Activated CD4-positive, alpha-beta T cell treated with anti-CD3 and anti-CD28 coated beads, Interleukin-2, amount 10 ng/mL, durations not matched to agents 7 days and 5 days (primary cell): ENCODE measurements around the gene STXBP6. TPM values are rescaled to one million over a fixed set of nuclear protein-coding genes. Genes with fewer than 3 reads are reported as not detected.

Experiments used
- CTCF ChIA-PET: fragments of 350-600 bp; sonication (Branson Sonifier 250); formaldehyde crosslinking; loops from one replicate; lab custom pipeline; 2021; ENCODE audit warnings: antibody characterized with exemption; lab: Charles Lee
- POLR2A ChIA-PET: fragments of 350-600 bp; sonication (Branson Sonifier 250); formaldehyde crosslinking; loops from one replicate; lab custom pipeline; 2021; ENCODE audit warnings: antibody characterized with exemption; lab: Charles Lee
- DNase-seq: peaks from one replicate; pipeline ENCODE4 v3.0.0-alpha.2; 2020
- H3K27ac Mint-ChIP-seq: one replicate; pipeline ENCODE4 v1.8.0; 2021; ENCODE audit warnings: mild to moderate bottlenecking, moderate library complexity, mixed read lengths
- H3K27me3 Mint-ChIP-seq: one replicate; pipeline ENCODE4 v1.8.0; 2021; ENCODE audit warnings: mixed read lengths
- H3K36me3 Mint-ChIP-seq: one replicate; pipeline ENCODE4 v1.8.0; 2021; ENCODE audit warnings: low read depth, mixed read lengths
- H3K4me1 Mint-ChIP-seq: one replicate; pipeline ENCODE4 v1.8.0; 2021; ENCODE audit warnings: mixed read lengths
- H3K4me3 Mint-ChIP-seq: one replicate; pipeline ENCODE4 v1.8.0; 2021; ENCODE audit warnings: mild to moderate bottlenecking, moderate library complexity, mixed read lengths
- H3K9me3 Mint-ChIP-seq: one replicate; pipeline ENCODE4 v1.8.0; 2021; ENCODE audit warnings: mixed read lengths
- total RNA-seq, 2 experiments: library from RNA; stranded (reverse); gene quantifications; one replicate each; pipeline ENCODE4 v1.2.3, GENCODE V29; 2021

STXBP6 gene
- total RNA-seq, 2 experiments from 2014 or later = not detected

DNA sequence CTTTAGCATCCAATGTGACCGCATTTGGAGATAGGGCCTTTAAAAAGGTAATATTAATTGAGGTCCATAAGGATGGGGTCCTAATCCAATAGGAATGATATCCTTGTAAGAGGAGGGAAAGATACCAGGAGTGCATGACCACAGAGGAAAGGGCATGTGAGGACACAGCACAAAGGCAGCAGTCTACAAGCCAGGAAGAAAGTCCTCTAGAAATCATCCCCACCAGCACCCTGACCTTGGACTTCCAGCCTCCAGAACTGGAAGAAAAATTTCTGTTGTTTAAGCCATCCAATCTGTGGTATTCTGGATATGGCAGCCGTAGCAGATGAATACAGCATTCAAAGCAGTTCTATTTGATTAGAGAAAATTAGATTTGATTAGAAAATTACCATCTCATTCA is 145.4 kb downstream of the STXBP6 start:
- no peak overlapping the region for H3K27ac Mint-ChIP-seq
- H3K27me3 Mint-ChIP-seq = peaks cover 24% of the 10 kb centered on the region
- DNase-seq = no peak
- H3K36me3 Mint-ChIP-seq = no peaks in the 10 kb centered on the region
- no peaks in the 10 kb centered on the region for H3K9me3 Mint-ChIP-seq
- ChIA-PET POLR2A (no interaction called here), CTCF (no interaction called here)
- H3K4me3 Mint-ChIP-seq = no peak overlapping the region
- no peaks in the 10 kb centered on the region for H3K4me1 Mint-ChIP-seq

DNA sequence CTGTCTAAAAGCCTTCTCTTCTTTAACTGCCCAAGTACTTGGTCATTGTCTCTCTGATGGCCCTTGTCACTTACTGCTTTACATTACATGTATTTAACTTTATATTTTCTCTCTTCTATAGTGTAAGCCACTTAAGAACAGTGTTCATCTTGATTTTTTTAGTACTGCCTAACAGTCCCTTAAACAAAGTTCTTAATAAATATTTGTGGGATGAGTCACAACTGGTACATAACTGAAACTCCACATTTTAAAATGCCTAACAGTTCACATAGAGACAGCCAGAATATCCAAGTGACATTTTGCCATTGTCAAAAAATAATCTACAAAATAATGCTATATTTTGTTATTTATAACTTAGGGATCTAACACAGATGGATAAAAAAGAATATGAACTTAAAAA is 146.6 kb downstream of the STXBP6 start:
- DNase-seq = no peak
- Mint-ChIP-seq H3K36me3 (no peaks in the 10 kb centered on the region), H3K4me3 (no peak overlapping the region), H3K9me3 (no peaks in the 10 kb centered on the region), H3K27ac (no peak overlapping the region), H3K4me1 (no peaks in the 10 kb centered on the region), H3K27me3 (peaks cover 24% of the 10 kb centered on the region)
- CTCF ChIA-PET = no interaction called here
- POLR2A ChIA-PET = no interaction called here

DNA sequence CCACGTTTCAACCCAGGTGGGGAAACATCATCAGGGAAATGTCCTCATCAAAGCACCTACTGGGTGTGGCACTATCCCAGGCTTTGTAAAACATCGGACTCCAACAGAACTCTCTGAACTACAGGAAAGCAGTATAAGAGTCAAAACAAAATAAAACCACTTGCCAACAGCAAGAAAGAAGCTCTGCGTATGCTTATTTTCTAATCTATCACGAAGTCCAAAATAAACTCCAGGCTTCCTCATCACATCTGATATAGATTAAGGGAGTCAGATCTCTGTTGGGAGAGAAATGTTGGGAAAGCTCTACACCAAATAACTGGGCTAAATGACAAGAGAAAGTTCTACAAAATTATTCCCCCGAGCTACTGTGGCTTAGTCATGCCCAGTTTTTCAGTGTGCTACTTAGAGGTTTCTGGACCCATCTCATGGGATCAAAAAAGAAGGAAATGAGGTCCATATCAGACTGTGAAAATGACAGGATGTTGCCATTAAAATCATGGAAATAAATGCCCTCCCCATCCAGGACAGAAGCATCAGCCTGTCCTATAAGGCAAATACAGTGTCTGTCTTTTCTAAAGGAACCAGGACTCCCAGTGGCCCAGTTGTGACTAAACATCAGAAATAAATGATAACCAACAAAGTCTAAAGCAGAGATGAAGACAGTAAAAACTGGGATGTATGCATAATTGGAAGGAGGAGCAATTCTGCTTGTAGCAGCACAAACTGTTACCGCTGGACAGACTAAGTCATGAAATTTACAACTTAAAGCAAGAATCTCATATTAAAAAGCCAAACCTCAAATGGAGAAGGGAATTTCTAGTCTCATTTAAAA is 149.5 kb downstream of the STXBP6 start:
- no peak for DNase-seq
- POLR2A ChIA-PET = no interaction called here
- Mint-ChIP-seq H3K36me3 (no peaks in the 10 kb centered on the region), H3K27ac (no peak overlapping the region), H3K4me3 (no peak overlapping the region), H3K9me3 (no peaks in the 10 kb centered on the region), H3K27me3 (peaks cover 11% of the 10 kb centered on the region), H3K4me1 (no peaks in the 10 kb centered on the region)
- CTCF ChIA-PET = no interaction called here

DNA sequence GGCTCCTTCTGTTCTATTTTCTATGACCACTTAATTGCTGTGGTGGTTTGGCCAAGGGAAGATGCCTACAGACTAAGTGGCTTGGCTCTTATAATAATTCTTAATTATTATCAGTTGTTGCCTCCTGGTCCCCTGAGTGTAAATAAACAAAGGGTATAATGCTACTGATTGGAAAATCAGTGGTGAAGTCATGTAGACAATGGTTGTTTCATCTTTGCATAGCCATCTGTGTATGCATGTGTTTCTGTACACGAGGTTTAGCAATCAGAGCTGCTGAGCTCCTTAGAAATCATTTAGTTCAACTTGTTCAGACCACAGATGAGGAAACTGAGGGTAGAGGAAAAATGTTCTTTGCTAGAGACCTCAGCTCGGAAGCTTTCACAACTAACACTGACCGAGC is 152.2 kb downstream of the STXBP6 start:
- no peak overlapping the region for H3K4me3 Mint-ChIP-seq
- ChIA-PET POLR2A (no interaction called here), CTCF (no interaction called here)
- no peak for DNase-seq
- H3K27ac Mint-ChIP-seq = no peak overlapping the region
- H3K27me3 Mint-ChIP-seq = peaks cover 8% of the 10 kb centered on the region
- no peaks in the 10 kb centered on the region for H3K4me1 Mint-ChIP-seq
- H3K36me3 Mint-ChIP-seq = no peaks in the 10 kb centered on the region
- no peaks in the 10 kb centered on the region for H3K9me3 Mint-ChIP-seq

DNA sequence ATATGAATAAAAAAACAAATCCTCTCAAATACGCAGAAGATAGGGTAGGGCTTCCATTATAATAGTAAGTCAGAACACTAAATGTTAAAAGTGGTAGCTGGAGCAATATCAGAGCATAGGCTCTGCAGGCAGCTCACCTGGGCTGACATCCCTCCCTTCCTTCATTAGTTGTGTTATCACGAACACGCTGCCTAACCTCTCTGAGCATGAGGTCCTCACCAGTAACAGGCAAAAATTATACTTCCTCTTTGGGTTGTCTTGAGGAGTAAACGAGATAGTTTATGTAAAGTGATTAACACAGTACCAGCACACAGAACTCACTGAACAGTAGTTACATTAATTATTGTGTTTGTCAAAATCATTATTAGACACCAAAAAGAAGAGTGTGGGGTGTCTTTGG is 154.3 kb downstream of the STXBP6 start:
- ChIA-PET CTCF (no interaction called here), POLR2A (no interaction called here)
- H3K27me3 Mint-ChIP-seq = no peaks in the 10 kb centered on the region
- H3K36me3 Mint-ChIP-seq = no peaks in the 10 kb centered on the region
- no peaks in the 10 kb centered on the region for H3K4me1 Mint-ChIP-seq
- no peak overlapping the region for H3K27ac Mint-ChIP-seq
- H3K9me3 Mint-ChIP-seq = no peaks in the 10 kb centered on the region
- H3K4me3 Mint-ChIP-seq = no peak overlapping the region
- no peak for DNase-seq

DNA sequence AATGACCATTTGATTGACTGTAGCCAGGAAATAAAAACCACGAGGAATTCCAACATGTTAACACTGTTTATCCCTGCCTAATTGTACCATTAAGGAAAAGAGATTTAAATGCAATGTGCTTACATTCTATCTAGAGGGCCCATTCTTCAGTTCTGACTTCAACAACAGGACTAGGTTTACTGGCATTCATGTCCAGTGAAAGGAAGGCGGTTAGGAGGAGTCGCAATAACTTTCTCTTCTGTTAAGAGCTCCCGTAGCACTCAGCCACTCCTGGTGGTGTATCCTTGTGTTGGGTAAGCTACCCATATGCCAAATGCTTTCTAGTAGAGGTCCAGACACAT is 154.7 kb downstream of the STXBP6 start:
- no peaks in the 10 kb centered on the region for H3K4me1 Mint-ChIP-seq
- no peak overlapping the region for H3K27ac Mint-ChIP-seq
- H3K36me3 Mint-ChIP-seq = no peaks in the 10 kb centered on the region
- POLR2A ChIA-PET = no interaction called here
- no peak overlapping the region for H3K4me3 Mint-ChIP-seq
- no peak for DNase-seq
- H3K27me3 Mint-ChIP-seq = no peaks in the 10 kb centered on the region
- H3K9me3 Mint-ChIP-seq = no peaks in the 10 kb centered on the region
- CTCF ChIA-PET = no interaction called here

DNA sequence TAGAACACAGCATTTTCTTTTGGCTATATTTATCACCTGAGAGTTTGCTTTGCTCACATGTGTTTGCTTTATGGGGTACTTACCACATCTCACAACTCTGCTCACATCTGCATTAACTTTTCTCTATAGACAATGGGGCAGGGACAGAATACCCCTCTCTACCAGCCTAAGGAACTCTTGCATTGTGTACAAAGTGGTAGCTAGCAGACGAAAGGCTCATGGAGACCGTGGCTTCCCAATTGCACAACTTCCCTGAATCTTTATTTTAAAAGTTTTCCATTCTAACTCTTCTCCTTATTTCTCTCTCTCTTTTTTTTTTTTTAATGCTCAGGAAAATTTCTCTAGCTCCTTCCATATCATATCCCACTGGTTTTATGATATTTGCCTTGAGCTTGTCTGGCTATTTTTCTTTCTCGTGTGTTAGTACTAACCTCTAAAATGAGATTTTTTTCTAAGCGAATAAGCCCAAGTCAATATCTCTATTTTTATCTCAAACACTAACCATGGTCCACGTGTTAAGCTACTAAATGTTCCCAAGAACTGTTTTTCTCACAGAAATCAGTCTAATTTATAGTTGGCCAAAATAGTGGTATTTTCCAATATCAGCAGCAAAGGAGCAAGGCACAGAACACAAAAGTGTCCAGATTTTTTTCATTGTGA is 155.2 kb downstream of the STXBP6 start:
- Mint-ChIP-seq H3K4me1 (no peaks in the 10 kb centered on the region), H3K9me3 (no peaks in the 10 kb centered on the region), H3K36me3 (no peaks in the 10 kb centered on the region), H3K4me3 (no peak overlapping the region), H3K27me3 (no peaks in the 10 kb centered on the region), H3K27ac (no peak overlapping the region)
- ChIA-PET CTCF (no interaction called here), POLR2A (no interaction called here)
- DNase-seq = no peak

DNA sequence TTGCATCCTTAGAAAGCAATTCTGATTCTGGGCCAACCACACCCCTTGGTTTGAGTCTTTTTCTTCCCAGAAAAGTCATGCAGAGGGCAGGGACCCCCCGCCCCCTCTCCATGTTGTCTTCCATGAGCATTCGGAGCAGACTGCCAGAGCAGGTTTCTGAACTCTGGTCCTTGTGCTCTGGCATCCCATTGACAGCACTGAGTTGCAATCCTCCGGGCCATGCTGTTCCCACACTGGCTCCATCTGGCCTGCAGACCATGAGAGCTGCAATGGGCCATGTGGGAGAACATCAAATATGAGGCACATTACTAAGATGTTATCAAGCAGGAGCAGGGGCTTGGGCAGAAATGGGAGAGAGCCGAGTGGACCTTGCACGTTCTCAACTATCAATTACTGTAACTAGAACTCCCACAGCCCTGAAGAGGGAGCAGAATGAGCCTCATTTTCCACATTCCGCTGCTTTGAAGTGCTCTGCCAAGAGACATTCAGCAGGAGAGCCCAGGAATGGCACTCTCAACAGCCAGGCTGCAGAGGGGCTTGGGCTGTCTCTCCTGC is 157.4 kb downstream of the STXBP6 start:
- POLR2A ChIA-PET = no interaction called here
- no peak overlapping the region for H3K27ac Mint-ChIP-seq
- H3K4me3 Mint-ChIP-seq = no peak overlapping the region
- no peak for DNase-seq
- no peaks in the 10 kb centered on the region for H3K36me3 Mint-ChIP-seq
- H3K4me1 Mint-ChIP-seq = no peaks in the 10 kb centered on the region
- H3K9me3 Mint-ChIP-seq = no peaks in the 10 kb centered on the region
- H3K27me3 Mint-ChIP-seq = no peaks in the 10 kb centered on the region
- CTCF ChIA-PET = no interaction called here

DNA sequence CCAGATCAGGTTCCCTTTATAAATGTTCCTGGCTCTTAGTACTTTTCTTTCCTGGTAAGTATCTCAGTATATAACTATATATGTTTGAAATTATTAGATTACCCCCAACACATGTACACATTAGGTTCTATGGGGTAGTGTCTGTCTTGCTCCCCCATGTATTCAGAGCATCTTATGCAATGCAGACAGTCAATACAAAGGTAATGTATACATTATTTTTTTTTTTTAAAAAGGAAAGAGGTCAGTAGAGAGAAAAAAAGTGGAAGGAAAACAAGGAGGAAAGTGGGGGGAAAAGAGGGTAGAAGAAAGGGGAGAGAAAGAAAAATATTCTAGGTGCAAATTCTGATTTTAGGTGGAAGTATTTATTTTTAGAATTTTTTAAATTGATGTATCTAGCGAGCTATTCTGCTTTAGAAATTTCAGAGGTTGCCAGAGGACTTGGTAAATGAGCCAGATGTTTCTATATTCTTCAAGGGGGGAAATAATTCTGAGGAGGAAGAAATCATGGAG is 157.9 kb downstream of the STXBP6 start:
- H3K4me3 Mint-ChIP-seq = no peak overlapping the region
- POLR2A ChIA-PET = no interaction called here
- H3K4me1 Mint-ChIP-seq = no peaks in the 10 kb centered on the region
- CTCF ChIA-PET = no interaction called here
- DNase-seq = no peak
- no peaks in the 10 kb centered on the region for H3K9me3 Mint-ChIP-seq
- H3K27ac Mint-ChIP-seq = no peak overlapping the region
- no peaks in the 10 kb centered on the region for H3K36me3 Mint-ChIP-seq
- H3K27me3 Mint-ChIP-seq = no peaks in the 10 kb centered on the region

DNA sequence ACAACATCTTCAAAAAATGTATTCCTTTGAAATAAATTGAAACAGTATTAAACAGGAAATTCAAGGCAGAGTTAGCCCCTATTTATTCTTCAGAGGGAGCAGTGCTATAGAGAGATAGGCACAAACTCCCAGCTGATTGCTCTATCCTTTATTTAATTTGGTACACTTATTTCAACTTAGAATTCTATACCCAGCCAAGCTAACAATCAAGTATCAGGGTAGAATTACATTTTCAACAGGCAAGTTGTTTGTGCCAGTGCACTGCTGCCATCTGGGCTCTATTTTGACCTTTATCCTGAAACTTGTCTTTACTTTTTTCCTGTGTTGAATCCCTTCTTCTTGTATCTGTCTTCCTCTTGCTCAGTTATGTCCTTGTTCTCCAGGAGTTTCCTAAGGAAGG is 159.2 kb downstream of the STXBP6 start:
- no peaks in the 10 kb centered on the region for H3K36me3 Mint-ChIP-seq
- CTCF ChIA-PET = no interaction called here

DNA sequence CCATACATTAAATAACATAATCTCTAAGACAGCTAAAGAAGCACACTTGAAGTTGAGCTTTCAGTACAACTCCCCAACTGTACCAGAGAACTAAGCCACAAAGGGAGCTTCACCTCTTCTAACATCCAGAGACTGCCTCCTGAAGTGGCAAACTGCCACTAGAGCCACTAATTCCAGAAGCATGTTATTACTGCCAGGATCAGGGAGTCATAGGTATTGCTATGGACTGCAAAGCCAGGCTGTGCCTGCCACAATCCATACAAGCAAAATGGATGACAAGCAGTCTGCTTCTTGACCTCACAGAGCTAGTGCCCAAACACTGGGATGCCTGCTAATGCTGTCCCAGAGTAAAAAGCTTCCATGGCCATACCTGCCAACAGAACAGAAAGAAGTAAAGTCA is 160.1 kb downstream of the STXBP6 start:
- H3K36me3 Mint-ChIP-seq = no peaks in the 10 kb centered on the region
- H3K4me1 Mint-ChIP-seq = no peaks in the 10 kb centered on the region
- no peak overlapping the region for H3K27ac Mint-ChIP-seq
- CTCF ChIA-PET = no interaction called here
- no peak for DNase-seq
- POLR2A ChIA-PET = no interaction called here
- H3K4me3 Mint-ChIP-seq = no peak overlapping the region
- H3K9me3 Mint-ChIP-seq = no peaks in the 10 kb centered on the region
- peaks cover 8% of the 10 kb centered on the region for H3K27me3 Mint-ChIP-seq

More for the DNA sequence above, 159.2 kb downstream of the STXBP6 start:
- Mint-ChIP-seq H3K4me1 (no peaks in the 10 kb centered on the region), H3K27ac (no peak overlapping the region), H3K9me3 (no peaks in the 10 kb centered on the region), H3K4me3 (no peak overlapping the region), H3K27me3 (peaks cover 7% of the 10 kb centered on the region)
- POLR2A ChIA-PET = no interaction called here
- DNase-seq = no peak

DNA sequence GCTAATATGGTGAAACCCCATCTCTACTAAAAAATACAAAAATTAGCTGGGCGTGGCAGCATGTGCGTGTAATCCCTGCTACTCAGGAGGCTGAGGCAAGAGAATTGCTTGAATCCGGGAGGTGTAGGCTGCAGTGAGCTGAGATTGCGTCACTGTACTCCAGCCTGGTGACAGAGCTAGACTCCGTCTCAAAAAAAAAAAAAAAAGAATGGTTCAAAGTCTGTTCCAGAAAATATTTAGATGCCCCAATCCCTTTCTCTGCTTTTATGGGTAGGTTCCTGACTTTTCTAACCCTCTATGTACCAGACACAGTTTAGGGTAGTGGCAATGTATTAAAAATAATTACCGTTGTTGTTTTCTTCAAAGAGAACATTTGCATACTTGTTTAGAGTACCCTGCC is 161.4 kb downstream of the STXBP6 start:
- ChIA-PET CTCF (interaction anchor here (0.6 kb wide), 1 partner anchor 326 kb away, joined by 3 read pairs; no protein-coding TSS in a partner anchor), POLR2A (no interaction called here)
- Mint-ChIP-seq H3K27ac (no peak overlapping the region), H3K4me1 (no peaks in the 10 kb centered on the region), H3K9me3 (no peaks in the 10 kb centered on the region), H3K4me3 (no peak overlapping the region), H3K27me3 (peaks cover 8% of the 10 kb centered on the region), H3K36me3 (no peaks in the 10 kb centered on the region)
- no peak for DNase-seq

DNA sequence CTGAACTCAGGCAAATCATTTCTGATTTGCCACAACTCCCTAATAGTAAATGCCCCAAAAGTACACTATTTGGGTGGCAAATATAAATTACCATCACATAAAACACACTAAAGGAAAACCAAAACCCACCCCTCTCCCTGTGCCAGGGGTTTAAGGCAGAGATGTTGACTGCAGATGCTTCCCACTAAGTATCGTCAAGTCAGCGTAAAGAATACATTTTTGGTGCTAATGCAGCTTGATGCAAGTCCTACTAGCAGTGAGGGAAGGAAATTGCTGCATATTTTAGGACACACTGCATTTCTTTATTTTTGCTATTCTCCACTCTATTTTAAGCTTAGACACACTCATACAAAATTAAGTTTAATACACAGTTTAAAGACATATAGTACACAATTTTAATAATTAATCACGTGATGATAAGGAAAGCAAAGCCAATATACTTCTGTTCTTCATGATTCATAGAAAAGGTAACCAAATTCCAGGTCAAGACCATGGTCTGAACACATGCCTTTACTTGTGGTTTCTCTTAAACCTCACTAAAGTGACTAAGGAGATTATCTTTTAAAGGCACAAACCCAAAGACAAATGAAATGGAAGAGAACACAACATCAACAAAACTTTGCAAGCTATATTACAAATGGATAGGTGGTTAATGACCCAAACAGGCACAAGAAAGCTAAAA is 162.2 kb downstream of the STXBP6 start:
- no peaks in the 10 kb centered on the region for H3K4me1 Mint-ChIP-seq

More for the DNA sequence above, 162.2 kb downstream of the STXBP6 start:
- Mint-ChIP-seq H3K27me3 (peaks cover 8% of the 10 kb centered on the region), H3K27ac (no peak overlapping the region), H3K9me3 (no peaks in the 10 kb centered on the region), H3K36me3 (no peaks in the 10 kb centered on the region), H3K4me3 (no peak overlapping the region)
- ChIA-PET CTCF (interaction anchor here (0.6 kb wide), 1 partner anchor 327 kb away, joined by 3 read pairs; no protein-coding TSS in a partner anchor), POLR2A (no interaction called here)
- DNase-seq = no peak
